Measurements from ENCODE around the gene CCDC179.
A peak's percentile ranks its signal among the peaks of the same experiment; 100 is the strongest.

Gene CCDC179

DNA sequence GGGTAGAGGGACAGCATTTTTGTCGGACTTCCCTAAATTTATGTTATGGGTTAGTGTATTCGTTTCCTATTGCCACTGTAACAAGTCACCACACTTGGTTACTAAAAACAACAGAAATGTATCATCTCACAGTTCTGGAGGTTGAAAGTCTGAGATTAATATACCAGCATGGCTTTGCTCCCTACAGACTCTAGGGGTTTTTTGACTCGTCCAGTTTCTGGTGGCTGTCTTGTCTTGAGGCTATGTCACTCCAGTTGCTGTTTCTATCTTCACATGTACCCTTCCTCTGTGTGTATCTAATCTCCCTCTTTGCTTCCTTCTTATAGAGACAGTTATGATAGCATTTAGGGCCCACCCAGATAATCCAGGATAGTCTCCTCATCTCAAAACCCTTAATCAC lies 9.1 kb upstream of the CCDC179 start:
- Histone ChIP-seq H3K27me3 (ENCODE audit: control insufficient read depth, insufficient read depth, low read length) (no peaks in the 10 kb centered on the region), H3K4me3 (ENCODE audit: low read depth, low read length) (no peak overlapping the region), H3K4me1 (ENCODE audit: control insufficient read depth, insufficient read depth, low read length) (no peaks in the 10 kb centered on the region)

GRCh38 chr11:22859756-22860155 lies 518 bp downstream of the CCDC179 start:
- H3K9me3 ChIP-seq (ENCODE audit: control insufficient read depth, insufficient read depth, low read depth, low read length), result no peaks in the 10 kb centered on the region
- H3K4me1 ChIP-seq (ENCODE audit: control insufficient read depth, insufficient read depth, low read length), result no peaks in the 10 kb centered on the region
- H3K36me3 ChIP-seq (ENCODE audit: control insufficient read depth, insufficient read depth, low read length), result no peaks in the 10 kb centered on the region
- no peak overlapping the region for H3K9ac ChIP-seq (ENCODE audit: low read length)
- H3K27me3 ChIP-seq (ENCODE audit: control insufficient read depth, insufficient read depth, low read length), result no peaks in the 10 kb centered on the region
- no peak overlapping the region for H3K4me3 ChIP-seq (ENCODE audit: low read depth, low read length)
- H3K27ac ChIP-seq (ENCODE audit: low read depth, low read length), result no peak overlapping the region

More for the DNA sequence above, 9.1 kb upstream of the CCDC179 start:
- Histone ChIP-seq H3K9ac (ENCODE audit: low read length) (no peak overlapping the region), H3K36me3 (ENCODE audit: control insufficient read depth, insufficient read depth, low read length) (no peaks in the 10 kb centered on the region), H3K9me3 (ENCODE audit: control insufficient read depth, insufficient read depth, low read depth, low read length) (no peaks in the 10 kb centered on the region), H3K27ac (ENCODE audit: low read depth, low read length) (no peak overlapping the region)

DNA sequence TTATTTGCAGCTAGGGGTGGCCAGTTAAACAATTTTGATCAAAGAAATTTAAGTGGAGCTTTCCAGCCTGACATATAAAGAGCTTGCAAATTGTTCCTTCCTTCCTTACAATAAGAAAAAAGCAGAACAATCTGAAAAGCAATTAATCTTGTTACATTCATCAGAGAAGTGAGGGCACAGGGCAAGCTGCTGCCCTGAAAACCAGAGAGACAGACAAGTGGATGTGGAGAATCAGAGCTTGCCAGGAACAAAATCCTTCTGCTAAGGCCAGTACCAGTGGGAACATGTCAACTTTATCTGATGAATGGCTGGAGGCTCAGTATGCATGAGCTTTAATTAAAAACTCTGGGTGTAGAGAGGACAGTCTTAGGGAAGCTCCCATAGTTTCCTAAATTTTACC lies 8.8 kb downstream of the CCDC179 start:
- Histone ChIP-seq H3K27ac (ENCODE audit: low read depth, low read length) (no peak overlapping the region), H3K36me3 (ENCODE audit: control insufficient read depth, insufficient read depth, low read length) (no peaks in the 10 kb centered on the region)

DNA sequence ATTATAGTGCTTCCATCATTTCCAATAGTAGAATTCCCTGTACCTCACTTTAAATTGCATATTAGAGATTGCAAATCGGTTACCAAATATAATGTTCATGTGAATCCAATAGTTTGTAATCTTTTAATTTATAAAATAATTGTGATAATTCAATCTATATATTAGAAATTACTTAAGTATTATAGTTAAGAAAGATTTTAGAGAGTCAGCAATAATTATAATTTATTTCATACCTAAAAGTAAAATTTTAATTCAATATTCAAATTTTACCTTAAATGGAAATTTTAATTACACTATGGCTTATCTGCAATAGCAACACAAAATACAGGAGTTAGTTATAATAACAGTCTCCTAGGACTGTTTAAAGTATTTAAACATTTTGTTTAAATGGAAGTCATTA lies 13.5 kb downstream of the CCDC179 start:
- H3K9me3 ChIP-seq (ENCODE audit: control insufficient read depth, insufficient read depth, low read depth, low read length), result peaks cover 2% of the 10 kb centered on the region
- no peak overlapping the region for H3K4me3 ChIP-seq (ENCODE audit: low read depth, low read length)
- no peak overlapping the region for H3K9ac ChIP-seq (ENCODE audit: low read length)
- H3K27me3 ChIP-seq (ENCODE audit: control insufficient read depth, insufficient read depth, low read length), result no peaks in the 10 kb centered on the region
- H3K4me1 ChIP-seq (ENCODE audit: control insufficient read depth, insufficient read depth, low read length), result no peaks in the 10 kb centered on the region
- H3K36me3 ChIP-seq (ENCODE audit: control insufficient read depth, insufficient read depth, low read length), result no peaks in the 10 kb centered on the region
- no peak overlapping the region for H3K27ac ChIP-seq (ENCODE audit: low read depth, low read length)

More for the DNA sequence above, 8.8 kb downstream of the CCDC179 start:
- Histone ChIP-seq H3K4me3 (ENCODE audit: low read depth, low read length) (no peak overlapping the region), H3K4me1 (ENCODE audit: control insufficient read depth, insufficient read depth, low read length) (no peaks in the 10 kb centered on the region), H3K27me3 (ENCODE audit: control insufficient read depth, insufficient read depth, low read length) (no peaks in the 10 kb centered on the region), H3K9ac (ENCODE audit: low read length) (no peak overlapping the region), H3K9me3 (ENCODE audit: control insufficient read depth, insufficient read depth, low read depth, low read length) (peaks cover 2% of the 10 kb centered on the region; the same call in 1 of the 2 replicates)

- no peak overlapping the region for H3K4me3 ChIP-seq (ENCODE audit: low read depth, low read length)
- no peak overlapping the region for H3K27ac ChIP-seq (ENCODE audit: low read depth, low read length)
These were observed 27.8 kb downstream of the CCDC179 start for GRCh38 chr11:22832315-22833015.

DNA sequence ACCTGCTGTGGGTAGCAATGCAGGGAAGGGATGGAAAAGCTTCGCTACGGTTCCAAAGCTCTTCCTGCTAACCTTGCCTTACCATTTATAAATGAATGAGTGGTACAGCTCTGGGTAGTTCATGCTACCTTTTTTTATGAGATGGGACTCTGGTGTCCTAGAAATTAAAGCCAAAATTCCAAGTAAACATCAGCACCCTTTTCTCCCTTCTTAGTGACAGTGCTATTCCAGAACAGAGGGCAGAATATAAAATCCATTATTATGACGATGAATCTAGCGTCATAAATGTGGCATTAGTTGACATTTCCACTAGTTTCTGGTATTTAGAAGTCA lies 30.2 kb downstream of the CCDC179 start:
- H3K27me3 ChIP-seq (ENCODE audit: control insufficient read depth, insufficient read depth, low read length), result peaks cover 14% of the 10 kb centered on the region
- H3K4me1 ChIP-seq (ENCODE audit: control insufficient read depth, insufficient read depth, low read length), result peaks cover 3% of the 10 kb centered on the region
- no peak overlapping the region for H3K27ac ChIP-seq (ENCODE audit: low read depth, low read length)
- H3K9me3 ChIP-seq (ENCODE audit: control insufficient read depth, insufficient read depth, low read depth, low read length), result no peaks in the 10 kb centered on the region
- no peak overlapping the region for H3K9ac ChIP-seq (ENCODE audit: low read length)
- no peaks in the 10 kb centered on the region for H3K36me3 ChIP-seq (ENCODE audit: control insufficient read depth, insufficient read depth, low read length)
- peak overlapping the region; percentile 41 for H3K4me3 ChIP-seq (ENCODE audit: low read depth, low read length)

More at GRCh38 chr11:22832315-22833015, 27.8 kb downstream of the CCDC179 start:
- Histone ChIP-seq H3K4me1 (ENCODE audit: control insufficient read depth, insufficient read depth, low read length) (peaks cover 3% of the 10 kb centered on the region), H3K9ac (ENCODE audit: low read length) (no peak overlapping the region), H3K27me3 (ENCODE audit: control insufficient read depth, insufficient read depth, low read length) (peaks cover 14% of the 10 kb centered on the region), H3K9me3 (ENCODE audit: control insufficient read depth, insufficient read depth, low read depth, low read length) (no peaks in the 10 kb centered on the region), H3K36me3 (ENCODE audit: control insufficient read depth, insufficient read depth, low read length) (no peaks in the 10 kb centered on the region)

- H3K4me1 ChIP-seq (ENCODE audit: control insufficient read depth, insufficient read depth, low read length), result peaks cover 3% of the 10 kb centered on the region
These were observed 30.8 kb downstream of the CCDC179 start, which contains the start of gene SVIP for GRCh38 chr11:22829231-22830081. Gene SVIP (minus strand): TSS chr11:22829801. CDS start chr11:22829748, 53 bp downstream.

DNA sequence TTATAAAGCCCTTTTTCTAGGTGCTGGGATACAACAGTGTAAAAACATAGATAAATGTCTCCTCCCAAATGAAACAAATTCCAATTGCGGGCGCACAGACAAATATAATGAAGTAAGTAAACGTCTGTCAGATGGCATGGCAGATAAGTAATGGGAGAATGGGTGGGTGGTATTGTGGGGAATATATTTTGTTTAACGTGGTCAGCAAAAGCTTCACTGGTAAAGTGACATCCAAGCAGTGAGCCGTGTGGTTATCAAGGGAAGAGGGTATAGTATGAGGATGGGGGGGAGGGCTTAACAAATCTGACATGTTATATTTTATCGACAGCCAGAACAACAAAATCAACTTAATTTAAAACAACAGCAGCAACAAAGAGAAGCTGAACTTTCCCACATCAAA lies 31.9 kb downstream of the CCDC179 start:
- Histone ChIP-seq H3K4me3 (ENCODE audit: low read depth, low read length) (peak overlapping the region; percentile 87; the same call in 1 of the 2 replicates), H3K9me3 (ENCODE audit: control insufficient read depth, insufficient read depth, low read depth, low read length) (no peaks in the 10 kb centered on the region), H3K36me3 (ENCODE audit: control insufficient read depth, insufficient read depth, low read length) (no peaks in the 10 kb centered on the region), H3K27ac (ENCODE audit: low read depth, low read length) (no peak overlapping the region), H3K27me3 (ENCODE audit: control insufficient read depth, insufficient read depth, low read length) (peaks cover 14% of the 10 kb centered on the region), H3K9ac (ENCODE audit: low read length) (no peak overlapping the region), H3K4me1 (ENCODE audit: control insufficient read depth, insufficient read depth, low read length) (peaks cover 3% of the 10 kb centered on the region)

More at GRCh38 chr11:22829231-22830081, 30.8 kb downstream of the CCDC179 start, which contains the start of gene SVIP:
- peak within 1 kb of the TSS; percentile 50 for H3K9ac ChIP-seq (ENCODE audit: low read length)
- H3K27me3 ChIP-seq (ENCODE audit: control insufficient read depth, insufficient read depth, low read length), result peaks cover 14% of the 10 kb centered on the region
- no peaks in the 10 kb centered on the region for H3K36me3 ChIP-seq (ENCODE audit: control insufficient read depth, insufficient read depth, low read length)
- no peak within 1 kb of the TSS for H3K27ac ChIP-seq (ENCODE audit: low read depth, low read length)
- H3K9me3 ChIP-seq (ENCODE audit: control insufficient read depth, insufficient read depth, low read depth, low read length), result no peaks in the 10 kb centered on the region
- peak within 1 kb of the TSS; percentile 87 for H3K4me3 ChIP-seq (ENCODE audit: low read depth, low read length)

- Histone ChIP-seq H3K9me3 (ENCODE audit: control insufficient read depth, insufficient read depth, low read depth, low read length) (no peaks in the 10 kb centered on the region), H3K27ac (ENCODE audit: low read depth, low read length) (no peak overlapping the region), H3K9ac (ENCODE audit: low read length) (no peak overlapping the region), H3K27me3 (ENCODE audit: control insufficient read depth, insufficient read depth, low read length) (no peaks in the 10 kb centered on the region), H3K4me3 (ENCODE audit: low read depth, low read length) (no peak overlapping the region), H3K36me3 (ENCODE audit: control insufficient read depth, insufficient read depth, low read length) (no peaks in the 10 kb centered on the region), H3K4me1 (ENCODE audit: control insufficient read depth, insufficient read depth, low read length) (no peaks in the 10 kb centered on the region)
These were observed 38.1 kb downstream of the CCDC179 start for GRCh38 chr11:22822203-22822602.

DNA sequence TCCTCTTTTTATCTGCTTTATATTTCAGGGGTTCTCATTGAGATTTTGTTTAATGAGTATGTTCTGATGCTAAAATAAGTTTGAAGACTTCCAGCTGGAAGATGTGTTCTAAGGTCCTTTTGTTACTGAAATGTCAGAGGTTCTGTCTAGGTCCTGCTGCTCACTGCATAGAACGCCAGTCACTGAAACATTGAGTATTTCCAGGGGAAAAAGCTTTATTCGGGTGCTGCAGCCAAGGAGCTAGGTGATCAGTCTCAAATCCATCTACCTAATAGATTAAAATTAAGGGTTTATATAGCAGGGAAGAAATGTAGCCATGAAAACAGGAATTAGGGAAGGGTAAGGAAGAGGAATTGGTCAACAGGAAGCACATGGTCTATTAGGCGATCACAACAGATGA lies 50.4 kb downstream of the CCDC179 start:
- Histone ChIP-seq H3K9ac (ENCODE audit: low read length) (no peak overlapping the region), H3K4me1 (ENCODE audit: control insufficient read depth, insufficient read depth, low read length) (no peaks in the 10 kb centered on the region), H3K27ac (ENCODE audit: low read depth, low read length) (no peak overlapping the region), H3K9me3 (ENCODE audit: control insufficient read depth, insufficient read depth, low read depth, low read length) (peaks cover 5% of the 10 kb centered on the region), H3K4me3 (ENCODE audit: low read depth, low read length) (no peak overlapping the region), H3K36me3 (ENCODE audit: control insufficient read depth, insufficient read depth, low read length) (no peaks in the 10 kb centered on the region), H3K27me3 (ENCODE audit: control insufficient read depth, insufficient read depth, low read length) (no peaks in the 10 kb centered on the region)

- H3K4me1 ChIP-seq (ENCODE audit: control insufficient read depth, insufficient read depth, low read length), result no peaks in the 10 kb centered on the region
- H3K9me3 ChIP-seq (ENCODE audit: control insufficient read depth, insufficient read depth, low read depth, low read length), result peaks cover 5% of the 10 kb centered on the region
- H3K4me3 ChIP-seq (ENCODE audit: low read depth, low read length), result no peak overlapping the region
- no peaks in the 10 kb centered on the region for H3K27me3 ChIP-seq (ENCODE audit: control insufficient read depth, insufficient read depth, low read length)
- H3K9ac ChIP-seq (ENCODE audit: low read length), result no peak overlapping the region
- no peak overlapping the region for H3K27ac ChIP-seq (ENCODE audit: low read depth, low read length)
- no peaks in the 10 kb centered on the region for H3K36me3 ChIP-seq (ENCODE audit: control insufficient read depth, insufficient read depth, low read length)
These were observed 51.6 kb downstream of the CCDC179 start for GRCh38 chr11:22808571-22809197.

Measured in HUES6 (cell line).